ENCODE measurements around the gene MTG1.
"Not testable (repeated sequence)": the region's sequence is repeated elsewhere in the genome, so short reads cannot be mapped to it uniquely, and the experiment has no call there.

Gene MTG1

DNA sequence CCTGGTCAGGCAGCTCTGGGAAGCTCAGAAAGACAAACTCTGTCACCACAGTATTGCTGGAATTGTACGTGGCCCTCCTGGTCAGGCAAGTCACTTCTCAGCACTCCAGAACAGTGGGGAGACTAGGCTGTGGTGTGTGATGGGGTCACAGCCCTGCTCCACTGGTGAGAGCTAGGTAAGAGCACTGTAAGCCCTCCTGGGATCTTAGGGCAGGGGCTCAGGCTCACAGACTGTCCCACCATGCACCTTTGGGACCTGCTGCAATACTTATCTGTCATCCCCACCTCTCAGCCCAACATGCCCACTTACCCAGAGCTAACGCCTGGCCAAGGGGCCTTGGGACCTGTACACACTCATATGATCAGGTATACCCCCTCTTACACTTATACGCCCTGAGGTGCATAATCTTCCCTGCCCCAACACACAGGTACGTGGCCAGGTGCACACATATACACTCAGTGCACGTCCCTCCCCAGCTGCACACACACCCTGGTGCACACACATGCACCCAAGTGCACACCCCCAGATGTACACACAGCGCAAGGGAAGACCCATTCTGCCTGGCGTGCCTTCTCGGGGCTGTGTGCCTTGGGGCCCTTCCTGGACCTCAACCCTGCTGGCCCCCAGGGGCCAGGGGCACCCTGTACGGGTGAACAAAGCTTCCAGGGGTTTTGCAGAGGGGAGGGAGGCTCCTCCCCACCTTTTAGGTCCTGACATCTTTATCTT is 38.1 kb downstream of the MTG1 start:
- not testable (repeated sequence) for DNase-seq

DNA sequence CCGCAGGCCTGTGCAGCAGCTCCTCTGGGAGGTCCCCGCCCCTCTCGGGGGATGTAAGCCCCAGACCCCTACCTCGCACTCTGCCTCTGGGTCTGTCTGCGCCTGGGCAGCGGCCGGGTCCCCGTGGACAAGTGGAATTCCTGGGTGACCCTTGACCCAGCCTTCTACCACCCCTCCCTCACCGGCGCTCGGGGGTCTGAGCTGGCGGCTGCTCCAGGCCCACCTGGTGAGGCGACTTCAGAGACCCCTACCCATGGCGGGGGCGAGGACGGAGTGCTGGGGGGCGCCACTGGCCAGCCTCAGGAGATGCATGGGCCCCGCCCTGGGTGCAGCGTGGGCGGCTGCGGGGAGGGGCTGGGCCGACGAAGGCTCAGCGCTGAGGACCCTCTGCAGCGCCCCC is 38.8 kb downstream of the MTG1 start:
- not testable (repeated sequence) for DNase-seq

DNA sequence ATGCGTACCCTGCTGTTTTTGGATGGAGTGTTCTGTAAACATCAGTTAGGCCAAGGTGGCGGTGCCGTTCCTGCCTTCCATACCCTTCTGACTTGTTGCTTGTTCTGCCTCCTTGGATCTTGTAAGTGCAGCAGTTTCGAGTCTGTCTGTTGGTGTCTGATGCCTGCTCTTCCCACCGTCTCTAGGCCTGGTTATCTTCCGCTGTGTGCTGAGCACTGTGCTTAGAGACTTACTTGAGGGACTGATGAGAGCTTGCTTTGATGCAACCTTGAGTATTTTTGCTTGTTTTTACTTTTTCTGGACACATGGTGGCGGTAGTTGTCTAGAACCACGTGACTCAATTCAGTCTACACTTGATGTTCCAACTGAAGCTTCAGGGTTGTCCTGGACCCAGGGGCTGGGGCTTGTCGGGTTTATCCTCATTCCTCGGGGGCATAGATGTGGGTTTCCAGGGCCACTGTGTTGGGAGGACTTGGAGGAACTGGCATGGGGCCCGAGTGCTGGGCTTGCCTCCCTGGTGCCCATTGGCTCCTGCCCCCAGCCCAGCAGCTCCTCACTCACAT is 44.8 kb downstream of the MTG1 start:
- peak in 2 of 3 experiments; percentile 1 to 10 for DNase-seq

DNA sequence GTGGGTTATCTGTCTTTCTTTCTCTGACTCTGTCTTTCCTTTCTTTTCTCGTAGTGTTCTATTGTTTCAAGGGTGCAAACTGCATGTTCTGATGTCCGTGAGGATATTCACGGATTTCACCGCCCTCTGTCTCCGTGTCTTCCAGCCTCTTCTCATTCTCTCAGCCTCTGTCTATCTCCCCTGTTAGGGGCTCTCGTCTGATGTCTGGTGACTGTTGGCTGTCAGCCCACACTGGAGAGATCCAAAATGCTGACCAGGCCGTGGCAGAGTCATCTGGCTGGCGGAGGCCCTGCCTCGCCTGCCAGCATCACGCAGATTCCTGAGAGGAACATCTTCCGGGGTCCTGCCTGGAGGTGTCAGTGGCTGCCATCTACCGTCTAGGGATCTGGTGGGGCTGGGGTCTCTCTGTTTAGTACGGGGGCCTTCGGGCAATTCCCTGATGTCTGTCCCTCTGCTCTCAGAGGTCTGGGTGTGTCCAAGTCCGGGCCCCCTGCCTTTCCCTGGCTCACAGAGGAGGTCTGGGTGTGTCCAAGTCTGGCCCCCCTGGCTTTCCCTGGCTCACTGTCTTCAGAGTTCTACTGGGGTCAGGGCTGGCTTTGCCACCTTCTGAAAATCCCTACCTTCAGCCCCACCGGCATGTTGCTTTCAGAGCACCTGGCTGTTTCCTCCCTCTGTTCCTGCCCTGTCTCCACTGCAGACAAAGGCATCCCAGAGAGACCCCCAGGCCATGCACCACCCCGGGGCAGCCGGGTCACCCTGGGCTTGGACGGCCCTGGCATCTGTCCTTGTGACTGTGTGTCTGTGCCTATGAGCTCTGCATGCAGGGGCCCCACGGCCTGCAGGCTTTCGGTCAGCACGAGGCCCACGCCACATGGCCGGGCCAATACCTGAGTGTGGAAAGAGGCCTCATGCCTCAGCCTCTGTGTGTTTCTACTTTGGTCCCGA is 45.8 kb downstream of the MTG1 start:
- DNase-seq: no peak

DNA sequence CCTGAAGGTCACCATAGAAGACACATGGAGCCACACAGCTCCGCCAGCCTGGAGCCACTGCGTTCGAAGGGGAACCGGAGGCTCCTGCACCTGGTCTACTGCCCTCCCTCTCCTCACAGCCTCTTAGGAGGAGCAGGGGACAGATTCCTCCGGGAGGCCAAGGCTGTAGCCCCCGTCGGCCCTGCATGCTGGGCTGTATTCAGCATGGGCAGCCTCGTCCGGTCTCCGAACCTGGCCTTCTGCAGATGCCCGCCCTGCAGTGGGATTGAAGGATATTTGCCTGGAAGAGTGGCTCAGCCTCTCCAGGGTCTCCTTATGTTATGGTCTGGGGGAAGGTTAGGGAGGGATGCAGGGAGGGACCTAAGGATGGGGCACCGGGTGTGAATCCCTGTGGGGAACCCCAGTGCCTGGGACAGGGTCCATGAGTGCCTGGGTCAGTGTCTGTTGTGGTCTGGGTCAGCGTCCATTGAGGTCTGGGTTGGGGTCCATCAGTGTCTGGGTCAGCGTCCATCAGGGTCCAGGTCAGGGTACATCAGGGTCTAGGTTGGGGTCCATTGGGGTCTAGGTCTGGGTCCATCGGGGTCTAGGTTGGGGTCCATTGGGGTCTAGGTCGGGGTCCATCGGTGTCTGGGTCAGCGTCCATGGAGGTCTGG is 46.8 kb downstream of the MTG1 start:
- no peak for DNase-seq

DNA sequence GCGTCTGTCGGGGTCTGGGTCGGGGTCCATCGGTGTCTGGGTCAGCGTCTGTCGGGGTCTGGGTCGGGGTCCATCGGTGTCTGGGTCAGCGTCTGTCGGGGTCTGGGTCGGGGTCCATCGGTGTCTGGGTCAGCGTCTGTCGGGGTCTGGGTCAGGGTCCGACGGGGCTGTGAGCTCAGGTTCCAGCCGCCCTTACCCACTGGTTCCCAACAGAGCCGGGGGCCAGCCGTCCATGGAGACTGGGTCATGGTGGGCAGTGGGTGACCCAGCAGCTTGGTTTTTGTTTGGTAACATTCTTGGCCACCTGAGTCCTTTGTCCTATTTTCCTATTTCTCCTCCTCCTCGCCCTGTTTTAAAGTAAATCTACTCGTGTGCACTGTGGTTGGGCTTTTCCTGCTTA is 47.4 kb downstream of the MTG1 start:
- DNase-seq: not testable (repeated sequence)

DNA sequence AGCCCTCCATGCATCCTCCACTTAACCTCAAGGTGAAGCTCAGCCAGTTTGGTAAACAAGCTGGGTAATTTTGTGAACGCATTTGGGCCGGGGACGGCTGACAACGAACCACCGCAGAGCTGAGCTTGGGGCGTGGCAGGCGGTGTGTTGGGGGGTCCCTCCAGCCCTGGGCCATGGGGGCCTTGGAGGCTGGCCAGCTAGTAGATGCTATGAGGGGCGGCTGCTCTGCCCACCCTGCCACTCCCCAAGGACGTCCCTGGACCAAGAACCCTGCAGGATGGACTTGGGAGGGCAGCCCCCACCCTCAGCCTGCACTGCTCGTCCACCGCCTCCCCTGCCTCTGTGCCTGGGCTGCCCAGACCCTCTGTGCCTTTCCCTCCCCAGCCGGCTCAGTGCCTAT is 47.8 kb downstream of the MTG1 start:
- DNase-seq: no peak

DNA sequence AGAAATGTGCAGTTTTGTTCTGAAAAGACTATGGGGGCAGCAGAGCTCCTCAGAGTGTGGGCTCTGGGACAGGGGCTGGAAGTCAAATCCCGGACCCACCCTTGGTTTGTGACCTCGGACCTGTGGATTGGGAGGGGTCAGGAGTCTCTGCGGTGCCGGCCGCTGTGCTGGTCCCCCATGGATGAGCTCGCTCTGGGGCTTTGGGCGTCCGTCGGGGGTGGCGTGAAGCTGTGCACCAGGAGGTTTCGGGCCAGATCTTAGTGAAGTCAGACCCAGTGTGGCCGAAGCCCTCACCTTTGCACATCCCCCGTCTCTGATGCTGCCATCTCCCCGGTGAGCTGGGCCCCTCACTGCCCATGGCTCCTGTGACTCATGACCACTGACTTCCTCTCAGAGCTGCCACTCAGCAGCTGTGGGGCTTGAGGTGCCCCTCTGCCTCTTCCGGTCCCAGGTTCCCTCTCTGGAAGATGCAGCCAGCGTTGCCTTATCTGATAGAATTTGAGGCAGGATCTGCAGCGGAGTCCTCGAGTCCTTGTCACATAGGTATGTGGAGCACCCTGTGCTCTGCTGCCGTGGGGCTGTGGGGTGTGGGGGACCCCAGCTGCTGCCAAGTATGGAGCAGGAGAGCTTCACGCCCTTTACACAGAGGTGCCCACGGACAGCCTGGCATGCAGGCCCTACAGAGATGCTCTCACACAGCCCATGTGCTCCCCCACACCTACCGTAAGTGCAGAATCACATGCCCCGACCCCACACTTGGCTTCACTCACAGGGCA is 48.4 kb downstream of the MTG1 start:
- no peak for DNase-seq

DNA sequence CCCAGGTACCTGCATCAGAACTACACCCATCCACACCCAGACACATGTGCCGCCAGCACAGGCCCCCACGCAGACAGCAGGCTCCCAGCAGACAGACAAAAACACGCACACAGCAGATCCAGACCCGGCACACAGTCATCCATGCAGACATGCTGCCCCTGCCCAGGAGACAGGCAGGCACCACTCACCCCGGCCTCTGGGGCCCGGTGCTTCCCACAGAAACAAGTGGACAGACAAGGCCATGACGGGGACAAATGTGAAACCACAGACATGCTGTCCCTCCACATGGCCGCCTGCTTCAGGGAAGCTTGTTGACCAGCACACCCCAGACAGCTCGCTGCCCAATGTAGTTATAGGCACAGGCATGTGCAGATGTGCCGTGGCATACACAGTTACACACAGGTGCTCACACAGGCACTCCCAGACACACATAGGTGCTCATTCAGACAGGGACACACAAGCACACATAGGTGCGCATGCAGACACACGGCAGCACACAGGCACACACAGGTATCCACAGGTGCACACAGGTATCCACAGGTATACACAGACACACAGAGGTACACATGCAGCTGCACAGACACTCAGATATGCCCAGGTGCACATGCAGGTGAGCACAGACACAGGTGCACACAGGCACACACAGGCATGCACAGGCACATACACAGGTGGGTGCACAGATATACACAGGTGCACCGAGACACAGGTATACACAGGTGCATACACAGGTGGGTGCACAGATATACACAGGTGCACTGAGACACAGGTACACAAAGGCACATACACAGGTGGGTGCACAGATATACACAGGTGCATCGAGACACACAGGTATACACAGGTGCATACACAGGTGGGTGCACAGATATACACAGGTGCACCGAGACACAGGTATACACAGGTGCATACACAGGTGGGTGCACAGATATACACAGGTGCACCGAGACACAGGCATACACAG is 49.3 kb downstream of the MTG1 start:
- no peak for DNase-seq

DNA sequence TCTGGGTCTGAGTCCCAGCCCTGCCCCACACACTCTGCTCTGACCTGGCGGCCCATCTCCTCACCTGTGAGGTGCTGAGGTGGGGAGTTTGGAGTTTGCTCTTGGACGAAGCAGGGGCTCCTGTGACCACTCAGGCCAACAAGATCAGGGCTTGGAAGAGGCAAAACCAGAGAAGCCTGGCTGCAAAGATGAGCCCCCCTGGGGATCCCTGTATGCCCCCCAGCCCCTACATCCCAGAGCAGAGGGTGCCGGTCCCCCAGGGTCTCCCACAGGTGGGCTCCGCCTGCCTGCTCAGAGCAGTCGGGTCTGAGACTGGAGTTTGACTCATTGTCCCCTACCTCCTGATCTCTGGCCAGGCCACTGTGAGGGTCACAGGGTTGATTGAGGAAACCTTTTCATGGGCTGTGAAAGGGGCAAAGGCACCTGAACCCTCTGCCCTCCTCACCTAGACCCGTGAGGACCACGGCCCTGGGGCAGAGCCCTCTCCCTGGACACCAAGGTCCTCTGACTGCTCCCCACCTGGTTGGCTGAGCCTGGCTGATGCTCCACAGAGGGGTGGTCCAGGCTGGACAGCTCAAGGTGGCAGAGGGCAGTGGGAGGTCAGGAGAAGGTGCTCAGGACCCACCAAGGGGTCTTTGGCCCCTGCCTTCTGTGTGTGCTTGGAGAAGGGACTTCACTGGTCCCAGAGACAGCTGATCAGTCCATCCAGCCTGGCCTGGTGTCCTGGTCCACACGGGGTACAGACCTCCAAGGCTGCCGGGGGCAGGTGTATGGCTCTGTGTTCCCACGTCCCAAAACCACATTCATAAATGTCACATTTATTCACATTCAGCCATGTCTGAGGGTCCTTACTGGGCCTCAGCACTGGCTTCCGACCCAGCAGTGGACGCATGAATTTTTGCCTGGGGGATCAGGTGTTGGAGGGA is 50.6 kb downstream of the MTG1 start:
- no peak for DNase-seq

DNA sequence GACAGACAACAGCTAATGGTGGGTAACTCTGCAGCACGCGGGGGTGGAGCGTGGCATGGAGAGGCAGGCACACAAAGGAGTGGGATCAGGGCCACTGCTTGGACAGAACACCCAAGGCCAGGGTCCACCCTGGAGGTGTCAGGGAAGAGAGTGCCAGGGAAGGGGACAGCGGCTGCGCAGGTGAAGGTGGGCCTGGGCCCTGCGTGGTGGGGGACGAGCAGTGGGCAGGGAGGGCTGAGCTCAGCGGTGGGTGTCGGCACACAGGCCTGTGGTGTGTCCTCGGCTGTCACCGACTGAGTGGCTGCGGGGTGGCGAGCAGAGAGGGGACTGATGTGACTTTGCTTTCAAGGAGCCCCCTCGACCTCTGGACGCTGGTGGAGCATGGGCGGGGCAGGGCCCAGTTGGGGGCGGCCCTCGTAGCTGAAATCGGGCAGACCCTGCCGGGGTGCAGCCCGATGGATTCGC is 51.3 kb downstream of the MTG1 start:
- DNase-seq: no peak

DNA sequence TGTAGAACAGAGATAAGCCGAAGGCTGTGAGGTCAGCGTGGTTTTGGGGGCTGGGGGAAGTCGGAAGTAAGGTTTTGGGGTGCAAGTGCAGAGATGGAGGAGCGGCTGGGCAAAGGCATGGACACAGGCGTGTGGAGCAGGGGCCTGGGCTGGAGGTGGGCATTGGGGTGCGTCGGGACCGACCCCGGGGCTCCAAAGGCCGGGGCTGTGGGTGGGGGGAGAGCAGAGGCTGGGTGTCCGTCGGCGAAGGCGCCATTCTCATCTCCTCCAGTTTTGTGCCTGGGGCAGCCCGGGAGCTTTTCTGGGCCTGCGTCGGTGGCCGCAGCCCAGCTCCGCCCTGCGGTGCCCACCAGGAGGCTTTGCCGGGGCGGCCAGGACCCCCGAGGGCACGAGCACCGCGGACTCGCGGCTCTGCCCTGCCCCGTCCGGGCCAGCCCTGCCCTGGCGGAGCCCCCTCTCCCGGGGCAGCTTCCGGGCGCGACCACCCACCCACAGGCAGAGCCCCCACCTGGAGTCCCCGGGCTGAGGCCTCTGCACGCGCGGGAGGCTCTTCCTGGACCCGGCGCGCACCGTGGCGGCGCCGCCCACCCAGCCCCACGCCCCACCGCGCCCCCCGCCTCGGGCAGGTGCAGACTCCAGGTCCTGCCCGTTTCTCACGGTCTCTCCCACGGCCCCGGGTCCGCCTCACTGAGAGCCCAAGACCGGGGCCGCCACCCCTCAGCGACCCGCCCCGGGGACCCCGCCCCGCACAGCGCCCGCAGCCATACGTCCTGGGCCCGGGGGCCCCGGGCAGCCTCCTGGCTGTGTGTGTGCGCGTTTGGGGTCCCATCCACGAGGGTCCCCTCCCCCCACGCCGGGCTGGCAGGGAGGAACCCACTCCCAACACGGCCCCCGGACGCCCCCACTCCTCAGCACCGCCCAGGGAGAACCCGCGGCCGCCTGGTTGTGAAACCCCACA is 52.1 kb downstream of the MTG1 start:
- DNase-seq: no peak

DNA sequence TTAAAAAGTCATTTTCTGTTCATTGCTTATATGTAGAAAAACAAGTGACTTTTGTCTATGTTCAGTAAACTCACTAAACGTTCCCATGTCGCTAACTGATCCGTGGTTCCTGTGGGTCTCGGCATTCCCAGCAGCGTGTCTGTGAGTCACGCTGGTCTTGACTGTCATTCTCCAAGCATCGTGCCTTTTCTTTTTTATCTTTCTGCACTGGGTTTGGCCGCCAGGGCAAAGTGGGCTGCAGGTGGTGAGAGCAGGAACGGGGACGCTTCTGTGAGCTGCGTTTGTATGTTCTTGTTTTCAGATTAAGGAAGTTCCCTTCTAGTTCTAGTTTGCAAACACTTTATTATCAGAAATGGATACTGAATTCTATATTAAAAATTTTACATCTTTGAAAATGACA is 53.0 kb downstream of the MTG1 start:
- no peak for DNase-seq

DNA sequence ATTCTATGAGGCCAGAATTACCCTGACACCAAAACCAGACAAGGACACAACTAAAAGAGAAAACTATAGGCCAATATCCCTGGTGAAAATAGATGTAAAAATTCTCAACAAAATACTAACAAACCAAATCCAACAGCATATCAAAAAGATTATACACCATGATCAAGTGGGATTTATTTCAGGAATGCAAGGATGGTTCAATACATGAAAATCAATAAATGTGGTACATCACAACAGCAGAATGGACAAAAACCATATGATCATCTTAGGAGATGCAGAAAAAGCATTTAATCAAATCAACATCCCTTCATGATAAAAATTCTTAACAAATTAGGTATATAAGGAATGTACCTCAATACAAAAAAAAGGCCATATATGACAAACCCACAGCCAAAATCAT is 54.2 kb downstream of the MTG1 start:
- no peak for DNase-seq

DNA sequence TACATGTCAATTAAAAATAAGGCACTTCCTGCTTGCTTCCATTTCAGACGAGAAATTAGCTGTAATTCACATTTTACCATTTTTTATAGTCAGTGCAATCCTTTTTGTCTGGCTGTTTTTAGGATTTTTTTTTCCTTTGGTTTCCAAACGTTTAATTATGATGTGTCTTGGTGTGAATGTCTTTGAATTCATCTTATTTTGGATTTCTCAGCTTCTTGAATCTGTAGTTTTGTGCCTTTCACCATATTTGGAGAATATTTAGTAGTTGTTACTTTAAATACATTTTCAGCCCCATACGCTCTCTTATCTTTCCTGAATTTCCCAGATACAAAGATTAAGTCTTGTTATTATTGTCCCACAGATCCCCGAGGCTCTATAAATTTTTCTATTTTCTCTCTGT is 57.4 kb downstream of the MTG1 start:
- DNase-seq: no peak

DNA sequence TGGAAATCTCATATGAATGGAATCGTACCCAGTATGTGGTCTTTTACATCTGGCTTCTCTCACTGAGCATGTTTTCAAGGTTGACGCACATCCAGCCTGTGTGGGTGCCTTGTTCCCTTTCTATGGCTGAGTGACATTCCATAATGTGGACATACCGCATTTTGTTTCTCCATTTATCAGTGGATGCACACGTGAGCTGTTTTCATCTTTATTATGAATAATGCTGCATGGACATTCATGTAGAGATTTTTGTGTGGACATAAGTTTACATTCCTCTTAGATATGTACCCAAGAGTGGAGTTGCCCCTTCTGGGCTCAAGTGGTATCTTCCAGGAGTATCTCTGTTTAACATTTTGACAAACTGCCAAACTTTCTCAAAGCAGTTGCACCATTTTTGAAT is 58.5 kb downstream of the MTG1 start:
- no peak for DNase-seq

DNA sequence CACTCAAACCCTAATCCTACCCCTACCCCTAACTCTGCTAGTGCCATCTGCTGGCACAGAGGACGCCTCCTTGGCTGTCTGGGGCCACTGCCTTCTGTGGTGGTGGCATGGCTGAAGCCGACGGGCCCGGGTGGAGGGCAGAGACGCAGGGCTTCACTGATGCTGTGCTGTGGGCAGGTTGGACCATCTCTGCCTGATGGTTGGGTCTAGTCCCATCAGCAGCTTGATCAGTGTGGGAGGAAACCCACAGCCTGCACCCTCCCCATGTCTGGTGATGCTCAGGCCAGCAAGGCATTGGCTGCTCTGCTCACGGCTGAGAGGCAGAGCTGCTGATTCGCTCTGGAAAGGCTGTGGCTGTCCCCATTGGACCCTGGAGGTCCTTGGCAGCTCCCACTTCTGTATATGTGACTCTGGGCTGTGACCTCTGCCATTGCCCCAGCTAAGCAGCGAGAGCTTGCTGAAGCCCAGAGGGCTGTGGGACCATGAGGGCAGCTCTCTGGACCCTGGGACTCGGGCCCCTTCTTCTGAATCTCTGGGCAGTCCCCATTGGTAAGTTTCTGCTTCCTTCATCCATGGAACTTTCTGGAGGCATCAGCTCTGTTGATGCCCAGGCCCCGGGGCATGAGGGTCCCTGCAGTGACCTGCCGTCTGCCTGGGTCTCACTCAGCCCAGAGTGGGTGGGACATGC is 59.7 kb downstream of the MTG1 start, which contains the start of gene SCART1:
Gene SCART1 (plus strand): TSS at position 430 of the 688 bp plus-strand sequence. CDS start 53 bp downstream, at position 483.
- no peak for DNase-seq

Measured in NCI-H1417 (cell line).